Measurements from ENCODE around the gene CCR9.

The CCR9 gene

GRCh38 chr3:45909542-45909941, 23.2 kb downstream of the CCR9 start:
- DNase-seq: no peak

GRCh38 chr3:45910892-45911291, 24.5 kb downstream of the CCR9 start:
- DNase-seq: no peak

DNA sequence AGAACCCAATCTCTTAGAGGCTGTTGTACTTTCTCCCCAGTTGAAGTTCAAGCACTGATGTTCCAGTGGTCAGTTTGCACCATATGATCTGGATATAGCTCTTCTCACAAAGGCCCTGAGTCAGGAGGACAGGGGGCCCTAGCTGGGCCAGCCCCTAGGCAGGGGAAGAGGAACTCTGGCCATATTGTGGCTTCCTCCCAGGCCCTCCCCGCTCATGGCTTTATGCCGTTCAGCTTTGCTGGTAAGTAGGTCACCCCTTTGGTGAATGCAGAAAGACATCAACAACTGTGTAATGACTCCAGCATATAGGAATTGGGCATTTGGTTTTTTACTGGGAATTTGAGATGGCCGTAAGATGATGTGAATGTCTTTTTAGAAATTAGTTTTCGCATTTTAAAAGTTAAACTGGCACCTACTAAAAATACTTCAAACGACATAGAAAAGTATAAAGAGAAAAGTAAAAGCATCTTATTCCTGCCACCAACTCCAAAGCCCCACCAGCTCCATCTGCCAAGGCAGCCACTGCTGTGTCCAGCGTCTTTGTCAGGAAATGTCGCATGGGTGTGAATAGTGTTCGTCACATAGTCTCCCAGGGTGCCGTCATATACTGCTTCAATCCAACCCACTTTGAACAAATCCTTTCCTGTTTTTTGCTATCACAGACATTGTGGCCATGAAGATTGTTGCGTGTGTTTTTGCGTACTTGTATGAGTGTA, 25.3 kb downstream of the CCR9 start:
- DNase-seq: no peak

GRCh38 chr3:45912435-45912834, 26.1 kb downstream of the CCR9 start:
- no peak for DNase-seq

GRCh38 chr3:45914362-45915058, 28.2 kb downstream of the CCR9 start:
- no peak for DNase-seq

GRCh38 chr3:45915059-45915439, 28.7 kb downstream of the CCR9 start:
- DNase-seq: no peak

GRCh38 chr3:45915518-45916231, 29.3 kb downstream of the CCR9 start:
- peak; percentile 87 for DNase-seq

GRCh38 chr3:45917146-45917898, 31.0 kb downstream of the CCR9 start:
- no peak for DNase-seq

- DNase-seq: no peak
Measured at GRCh38 chr3:45921158-45922038, 35.1 kb downstream of the CCR9 start.

DNA sequence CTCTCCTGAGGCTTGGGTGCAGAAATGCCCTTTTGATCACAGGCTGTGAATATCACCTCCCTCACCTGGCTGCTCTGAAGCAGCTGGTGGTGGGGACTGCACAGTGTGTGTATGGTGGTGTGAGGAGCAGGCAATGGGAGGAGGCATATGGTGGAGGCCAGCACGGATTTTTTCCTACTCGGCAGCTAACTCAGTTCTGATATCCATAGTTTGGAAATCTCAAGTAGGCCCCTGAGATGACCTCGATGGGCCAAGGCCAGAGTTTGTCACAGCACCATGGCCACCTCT, 35.6 kb downstream of the CCR9 start:
- DNase-seq: no peak

- no peak for DNase-seq
Measured at GRCh38 chr3:45922950-45923590, 36.7 kb downstream of the CCR9 start.

- DNase-seq: no peak
Measured at GRCh38 chr3:45923755-45924154, 37.4 kb downstream of the CCR9 start.

- DNase-seq: no peak
Measured at GRCh38 chr3:45927881-45928280, 41.5 kb downstream of the CCR9 start.

GRCh38 chr3:45929042-45929679, 42.8 kb downstream of the CCR9 start:
- DNase-seq: peak; percentile 75

DNA sequence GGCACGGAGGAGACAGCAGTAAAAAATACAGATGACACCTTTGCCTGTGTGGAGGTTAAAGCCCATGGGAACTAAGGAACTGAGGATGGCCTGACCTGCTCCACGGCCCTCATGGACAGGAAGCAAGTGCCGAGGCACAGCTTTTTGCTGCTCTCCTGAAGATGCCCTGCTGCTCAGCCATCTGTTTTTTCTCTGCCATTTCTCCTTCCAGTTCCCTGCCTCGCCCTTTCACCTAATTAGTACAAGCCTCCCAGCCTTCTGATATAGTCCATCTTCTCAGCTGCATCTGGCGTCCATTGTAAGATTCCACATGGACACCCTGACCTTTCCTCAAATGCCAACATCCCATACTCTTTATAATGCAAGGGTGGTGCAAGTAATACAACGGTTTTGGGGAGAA, 45.2 kb downstream of the CCR9 start:
- DNase-seq: no peak

- DNase-seq: no peak
Measured at GRCh38 chr3:45932112-45932511, 45.8 kb downstream of the CCR9 start.

DNA sequence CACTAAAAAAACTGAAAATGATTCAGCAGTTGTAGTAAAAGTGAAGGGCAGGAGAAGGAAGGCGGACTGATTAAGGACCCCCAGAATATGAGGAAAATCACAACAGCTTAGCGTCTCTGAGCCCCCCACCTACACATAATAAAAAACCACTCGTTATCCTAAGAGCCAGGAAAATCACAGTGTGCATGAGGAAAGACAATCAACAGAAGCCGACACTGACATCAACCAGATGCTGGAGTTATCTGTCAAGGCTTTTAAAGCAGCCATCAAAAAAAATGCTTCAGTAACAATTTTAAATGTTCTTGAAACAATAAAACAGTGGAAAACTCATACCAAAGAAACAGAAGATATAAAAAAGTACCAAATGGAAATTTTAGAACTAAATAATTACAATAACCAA, 47.2 kb downstream of the CCR9 start:
- no peak for DNase-seq

DNA sequence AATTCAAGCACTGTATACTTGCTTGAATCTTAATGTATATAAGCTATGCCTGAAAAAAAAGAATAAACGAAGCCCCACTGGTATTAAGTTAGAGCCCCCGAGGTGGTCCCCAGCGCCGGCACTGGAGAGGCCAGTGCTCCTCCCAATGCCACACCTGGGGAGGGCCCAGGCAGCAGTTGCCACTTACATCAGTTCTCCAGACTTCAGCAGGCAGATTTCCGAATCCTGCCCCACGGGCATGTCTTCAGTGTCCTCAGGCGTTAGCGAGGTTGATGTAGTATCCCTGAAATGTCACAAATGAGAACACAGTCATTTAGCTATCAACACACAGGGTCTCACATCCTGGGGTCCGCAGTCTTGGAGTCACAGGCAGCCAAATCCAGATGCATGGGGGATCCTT, 49.9 kb downstream of the CCR9 start:
- DNase-seq: no peak

- DNase-seq: no peak
Measured at GRCh38 chr3:45937206-45938042, 51.1 kb downstream of the CCR9 start.

GRCh38 chr3:45938043-45938435, 51.7 kb downstream of the CCR9 start:
- no peak for DNase-seq

DNA sequence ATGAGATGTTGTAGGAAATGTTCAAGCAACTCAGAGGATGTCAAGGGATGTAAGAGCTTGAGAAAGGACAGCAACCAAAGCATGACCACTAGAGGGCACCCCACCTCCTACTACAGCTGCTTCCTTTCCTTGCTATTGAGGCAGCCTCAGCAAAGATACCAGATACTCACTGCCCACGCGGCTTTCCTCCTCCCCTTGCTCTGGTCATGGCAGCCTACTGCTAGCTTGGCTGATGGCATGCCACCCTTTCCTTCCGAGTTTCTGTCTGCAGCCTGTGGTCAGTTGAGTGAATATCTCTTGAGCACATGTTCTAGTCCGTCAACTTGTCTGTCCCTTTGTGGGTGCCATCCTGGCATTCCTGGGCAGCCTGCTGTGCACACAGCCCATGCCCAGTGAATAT, 52.5 kb downstream of the CCR9 start:
- peak; percentile 91 for DNase-seq

Measured in activated CD4-positive, alpha-beta T cell treated with anti-CD3 and anti-CD28 coated beads for 48 hours (primary cell).